ENCODE results near the gene UVSSA. TPM values are rescaled to one million over a fixed set of nuclear protein-coding genes. Genes with fewer than 3 reads are reported as not detected.
A peak's percentile ranks its signal among the peaks of the same experiment; 100 is the strongest.
"Not testable (repeated sequence)": the region's sequence is repeated elsewhere in the genome, so short reads cannot be mapped to it uniquely, and the experiment has no call there.

The UVSSA gene
- total and polyA plus RNA-seq, 2 experiments from 2014 or later: 2.9 to 4.1 TPM

GRCh38 chr4:1323280-1323634 is 23.8 kb upstream of the UVSSA start:
- Histone ChIP-seq H3K4me2 (ENCODE audit: unreplicated experiment) (no peak overlapping the region), H3K36me3 (ENCODE audit: low read depth) (peaks cover 34% of the 10 kb centered on the region), H3K27me3 (replicated peaks; ENCODE audit: insufficient read depth) (no peaks in the 10 kb centered on the region), H2AFZ (no peak overlapping the region), H4K20me1 (ENCODE audit: insufficient read depth) (no peaks in the 10 kb centered on the region), H3K4me1 (ENCODE audit: insufficient read depth) (no peaks in the 10 kb centered on the region), H3F3A (ENCODE audit: insufficient read depth) (peaks cover 57% of the 10 kb centered on the region), H3K27ac (peak overlapping the region; percentile 65), H3K79me2 (ENCODE audit: insufficient read depth) (peaks cover 44% of the 10 kb centered on the region), H3K9me3 (ENCODE audit: low read depth) (no peaks in the 10 kb centered on the region), H3K9me2 (ENCODE audit: insufficient read depth) (no peaks in the 10 kb centered on the region), H3K4me3 (no peak overlapping the region), H3K9ac (no peak overlapping the region)
- WGBS, 2 experiments (ENCODE audit: low coverage in 1 of 2, low lambda C conversion rate in 2 of 2, missing lambda C conversion rate in 2 of 2): 94 to 99% methylated on average over 8 of the region's 8 CpGs
- TF ChIP-seq EZH2 (IDR thresholded peaks at IDR 0.05; ENCODE audit: insufficient read depth, poor library complexity, severe bottlenecking) (no peak), EZH2phosphoT487 (IDR thresholded peaks at IDR 0.05; ENCODE audit: insufficient read depth, low read depth) (no peak)
- in situ Hi-C loops (cut with MboI): no loop called here
- DNase-seq: no peak

- in situ Hi-C loops (cut with MboI): no loop called here
- peaks cover 39% of the 10 kb centered on the region for H3K79me2 ChIP-seq (ENCODE audit: insufficient read depth)
- H4K20me1 ChIP-seq (ENCODE audit: insufficient read depth): no peaks in the 10 kb centered on the region
- H3K36me3 ChIP-seq (ENCODE audit: low read depth): peaks cover 34% of the 10 kb centered on the region
- no peaks in the 10 kb centered on the region for H3K4me1 ChIP-seq (ENCODE audit: insufficient read depth)
- no peaks in the 10 kb centered on the region for H3K9me3 ChIP-seq (ENCODE audit: low read depth)
- H3K27ac ChIP-seq: peak overlapping the region; percentile 65
- no peak overlapping the region for H3K4me3 ChIP-seq
- DNase-seq: peak; percentile 85
- no peak for TF ChIP-seq EZH2phosphoT487 (IDR thresholded peaks at IDR 0.05; ENCODE audit: insufficient read depth, low read depth)
- no peak for TF ChIP-seq EZH2 (IDR thresholded peaks at IDR 0.05; ENCODE audit: insufficient read depth, poor library complexity, severe bottlenecking)
- H3K27me3 ChIP-seq (replicated peaks; ENCODE audit: insufficient read depth): no peaks in the 10 kb centered on the region
- WGBS, 2 experiments (ENCODE audit: low coverage in 1 of 2, low lambda C conversion rate in 2 of 2, missing lambda C conversion rate in 2 of 2): 76 to 78% methylated on average over 11 of the region's 11 CpGs
- H3K9ac ChIP-seq: no peak overlapping the region
- peaks cover 57% of the 10 kb centered on the region for H3F3A ChIP-seq (ENCODE audit: insufficient read depth)
- no peak overlapping the region for H3K4me2 ChIP-seq (ENCODE audit: unreplicated experiment)
- no peaks in the 10 kb centered on the region for H3K9me2 ChIP-seq (ENCODE audit: insufficient read depth)
- H2AFZ ChIP-seq: no peak overlapping the region
These were observed 23.2 kb upstream of the UVSSA start for GRCh38 chr4:1323635-1324442.

GRCh38 chr4:1324443-1325175 is 22.4 kb upstream of the UVSSA start:
- H3K9me3 ChIP-seq (ENCODE audit: low read depth); H4K20me1 ChIP-seq (ENCODE audit: insufficient read depth); H3K4me3 ChIP-seq; H3K27me3 ChIP-seq (replicated peaks; ENCODE audit: insufficient read depth); in situ Hi-C loops (cut with MboI); H3K4me1 ChIP-seq (ENCODE audit: insufficient read depth); H3K9me2 ChIP-seq (ENCODE audit: insufficient read depth); H3K9ac ChIP-seq; H3K4me2 ChIP-seq (ENCODE audit: unreplicated experiment); H2AFZ ChIP-seq: not testable (repeated sequence)
- Histone ChIP-seq H3K79me2 (ENCODE audit: insufficient read depth) (peaks cover 35% of the 10 kb centered on the region), H3F3A (ENCODE audit: insufficient read depth) (peaks cover 57% of the 10 kb centered on the region), H3K27ac (peak overlapping the region; percentile 65), H3K36me3 (ENCODE audit: low read depth) (peaks cover 32% of the 10 kb centered on the region)
- 89 to 94% methylated on average over 20 of the region's 20 CpGs for WGBS, 2 experiments (ENCODE audit: low coverage in 1 of 2, low lambda C conversion rate in 2 of 2, missing lambda C conversion rate in 2 of 2)
- DNase-seq: peak; percentile 45

- DNase-seq: no peak
- Histone ChIP-seq H3F3A (ENCODE audit: insufficient read depth) (peaks cover 57% of the 10 kb centered on the region), H3K79me2 (ENCODE audit: insufficient read depth) (peaks cover 34% of the 10 kb centered on the region), H3K9me3 (ENCODE audit: low read depth) (no peaks in the 10 kb centered on the region), H3K36me3 (ENCODE audit: low read depth) (peaks cover 27% of the 10 kb centered on the region), H3K27ac (peak overlapping the region; percentile 65), H3K9ac (no peak overlapping the region), H3K27me3 (replicated peaks; ENCODE audit: insufficient read depth) (no peaks in the 10 kb centered on the region), H4K20me1 (ENCODE audit: insufficient read depth) (no peaks in the 10 kb centered on the region), H3K9me2 (ENCODE audit: insufficient read depth) (no peaks in the 10 kb centered on the region), H3K4me2 (ENCODE audit: unreplicated experiment) (no peak overlapping the region), H2AFZ (no peak overlapping the region), H3K4me3 (no peak overlapping the region), H3K4me1 (ENCODE audit: insufficient read depth) (no peaks in the 10 kb centered on the region)
- no peak for TF ChIP-seq EZH2phosphoT487 (IDR thresholded peaks at IDR 0.05; ENCODE audit: insufficient read depth, low read depth)
- TF ChIP-seq EZH2 (IDR thresholded peaks at IDR 0.05; ENCODE audit: insufficient read depth, poor library complexity, severe bottlenecking): no peak
- WGBS, 2 experiments (ENCODE audit: low coverage in 1 of 2, low lambda C conversion rate in 2 of 2, missing lambda C conversion rate in 2 of 2): 94 to 95% methylated on average over 11 of the region's 11 CpGs
- in situ Hi-C loops (cut with MboI): no loop called here
These were observed 21.9 kb upstream of the UVSSA start for GRCh38 chr4:1325176-1325480.
